ENCODE results near the gene HJV.

DNA sequence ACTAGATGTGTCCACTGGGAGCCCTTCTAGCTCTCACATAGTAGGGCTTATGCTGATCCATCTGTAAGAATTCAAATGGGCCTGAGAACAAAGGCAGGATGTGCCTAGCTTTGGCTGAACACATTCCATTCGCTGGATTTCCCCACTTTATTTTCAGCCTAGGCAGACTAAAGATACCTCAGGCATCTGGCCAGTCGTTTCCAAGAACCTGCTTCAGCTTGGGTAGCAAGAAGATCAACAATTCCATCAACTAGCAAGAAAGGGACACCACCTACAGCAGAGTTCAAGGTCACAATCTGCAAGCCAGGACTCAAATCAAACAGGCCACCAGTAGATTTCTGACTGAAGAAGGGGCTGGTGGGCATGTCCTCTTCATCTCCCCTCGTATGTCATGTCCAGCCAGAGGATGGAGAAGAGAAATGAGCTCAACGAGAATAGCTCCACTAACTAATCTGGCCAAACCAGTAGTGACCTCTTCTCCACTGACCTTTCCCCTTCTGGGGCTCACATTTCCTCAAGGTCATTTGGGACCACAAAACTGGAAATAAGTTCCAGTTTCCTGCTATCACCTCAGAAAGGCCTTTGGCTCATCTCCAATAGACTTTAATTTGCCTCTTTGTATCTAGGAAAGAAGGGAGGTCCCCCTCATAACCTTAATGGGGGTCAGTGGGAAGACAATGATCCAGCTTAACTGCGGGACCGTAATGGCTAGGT, 39.4 kb downstream of the HJV start:
- TF ChIP-seq MEIS1 (CRISPR knock-in tag; IDR thresholded peaks at IDR 0.05; ENCODE audit: borderline replicate concordance) (no peak), SETDB1 (IDR thresholded peaks at IDR 0.05; ENCODE audit: insufficient read length, low read length) (no peak), ZNF274 (IDR thresholded peaks at IDR 0.05; ENCODE audit: low read length) (no peak), ZNF274 (tag by site-specific recombination; IDR thresholded peaks at IDR 0.05; ENCODE audit: borderline replicate concordance) (no peak), ZNF510 (tag by site-specific recombination; IDR thresholded peaks at IDR 0.05; ENCODE audit: insufficient replicate concordance) (no peak), YY1 (tag by site-specific recombination; IDR thresholded peaks at IDR 0.05) (no peak), ZNF416 (tag by site-specific recombination; IDR thresholded peaks at IDR 0.05) (no peak), ZBTB7A (tag by site-specific recombination; IDR thresholded peaks at IDR 0.05; ENCODE audit: low read depth) (no peak), ZNF121 (tag by site-specific recombination; IDR thresholded peaks at IDR 0.05) (no peak)
- TF ChIP-seq, protein P1, sequence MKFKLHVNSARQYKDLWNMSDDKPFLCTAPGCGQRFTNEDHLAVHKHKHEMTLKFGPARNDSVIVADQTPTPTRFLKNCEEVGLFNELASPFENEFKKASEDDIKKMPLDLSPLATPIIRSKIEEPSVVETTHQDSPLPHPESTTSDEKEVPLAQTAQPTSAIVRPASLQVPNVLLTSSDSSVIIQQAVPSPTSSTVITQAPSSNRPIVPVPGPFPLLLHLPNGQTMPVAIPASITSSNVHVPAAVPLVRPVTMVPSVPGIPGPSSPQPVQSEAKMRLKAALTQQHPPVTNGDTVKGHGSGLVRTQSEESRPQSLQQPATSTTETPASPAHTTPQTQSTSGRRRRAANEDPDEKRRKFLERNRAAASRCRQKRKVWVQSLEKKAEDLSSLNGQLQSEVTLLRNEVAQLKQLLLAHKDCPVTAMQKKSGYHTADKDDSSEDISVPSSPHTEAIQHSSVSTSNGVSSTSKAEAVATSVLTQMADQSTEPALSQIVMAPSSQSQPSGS (tag by site-specific recombination; IDR thresholded peaks at IDR 0.05; ENCODE audit: low read depth), result no peak
- TF ChIP-seq, protein P2, sequence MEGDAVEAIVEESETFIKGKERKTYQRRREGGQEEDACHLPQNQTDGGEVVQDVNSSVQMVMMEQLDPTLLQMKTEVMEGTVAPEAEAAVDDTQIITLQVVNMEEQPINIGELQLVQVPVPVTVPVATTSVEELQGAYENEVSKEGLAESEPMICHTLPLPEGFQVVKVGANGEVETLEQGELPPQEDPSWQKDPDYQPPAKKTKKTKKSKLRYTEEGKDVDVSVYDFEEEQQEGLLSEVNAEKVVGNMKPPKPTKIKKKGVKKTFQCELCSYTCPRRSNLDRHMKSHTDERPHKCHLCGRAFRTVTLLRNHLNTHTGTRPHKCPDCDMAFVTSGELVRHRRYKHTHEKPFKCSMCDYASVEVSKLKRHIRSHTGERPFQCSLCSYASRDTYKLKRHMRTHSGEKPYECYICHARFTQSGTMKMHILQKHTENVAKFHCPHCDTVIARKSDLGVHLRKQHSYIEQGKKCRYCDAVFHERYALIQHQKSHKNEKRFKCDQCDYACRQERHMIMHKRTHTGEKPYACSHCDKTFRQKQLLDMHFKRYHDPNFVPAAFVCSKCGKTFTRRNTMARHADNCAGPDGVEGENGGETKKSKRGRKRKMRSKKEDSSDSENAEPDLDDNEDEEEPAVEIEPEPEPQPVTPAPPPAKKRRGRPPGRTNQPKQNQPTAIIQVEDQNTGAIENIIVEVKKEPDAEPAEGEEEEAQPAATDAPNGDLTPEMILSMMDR (tag by site-specific recombination; IDR thresholded peaks at IDR 0.05), result no peak
